WERI-Rb-1 (cell line): Measurements from ENCODE around the gene LCN6.
"Not testable (repeated sequence)": the region's sequence is repeated elsewhere in the genome, so short reads cannot be mapped to it uniquely, and the experiment has no call there.

Experiments
- DNase-seq: peaks from one replicate; pipeline ENCODE4 v3.0.0-alpha.2; 2020
- H3K27ac ChIP-seq: fragments of 250-450 bp; sonication (Bioruptor Pico); 2 replicates; pipeline ENCODE4 v1.5.1; 2020; ENCODE audit warnings: mild to moderate bottlenecking, moderate library complexity
- H3K27me3 ChIP-seq: fragments of 250-450 bp; sonication (Bioruptor Pico); 2 replicates; pipeline ENCODE4 v1.5.1; 2021; ENCODE audit warnings: mild to moderate bottlenecking, low read depth, moderate library complexity; ENCODE audit not compliant: insufficient read depth, severe bottlenecking
- H3K36me3 ChIP-seq: fragments of 250-450 bp; sonication (Bioruptor Pico); 2 replicates; pipeline ENCODE4 v1.5.1; 2020; ENCODE audit warnings: mild to moderate bottlenecking, moderate library complexity
- H3K4me3 ChIP-seq: 2 replicates; pipeline ENCODE4 v1.5.1; 2011; ENCODE audit warnings: low read depth, mild to moderate bottlenecking, control low read depth, low read length
- H3K9me3 ChIP-seq: fragments of 250-450 bp; sonication (Bioruptor Pico); 2 replicates; pipeline ENCODE4 v1.5.1; 2021; ENCODE audit warnings: mild to moderate bottlenecking, moderate library complexity; ENCODE audit not compliant: severe bottlenecking
- TF ChIP-seq, protein P1 (sequence below): IDR thresholded peaks from 2 replicates; pipeline ENCODE4 v1.5.1; 2011; ENCODE audit warnings: low read depth, mild to moderate bottlenecking, control low read depth, inconsistent platforms, low read length

Gene LCN6

DNA sequence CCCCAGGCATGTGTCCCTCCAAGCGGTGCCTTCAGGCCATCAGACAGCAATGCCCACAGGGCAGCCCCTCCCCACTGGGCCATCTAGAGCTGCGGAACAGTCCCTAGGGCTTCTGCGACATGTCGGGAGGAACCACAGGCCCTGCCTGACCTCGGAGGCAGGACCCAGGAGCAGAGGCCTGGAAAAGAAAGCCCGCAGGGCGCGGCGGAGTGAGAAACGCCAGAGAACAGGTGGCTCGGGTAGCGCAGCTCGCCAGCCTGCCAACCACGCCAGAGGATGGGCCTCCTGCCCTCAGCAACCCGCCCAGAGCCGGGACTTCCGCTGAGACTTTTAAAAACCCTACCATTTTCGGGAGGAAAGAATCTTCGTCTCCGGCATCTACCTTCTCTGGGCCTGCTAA lies 9.0 kb upstream of the LCN6 start:
- no peaks in the 10 kb centered on the region for H3K27me3 ChIP-seq
- no peak overlapping the region for H3K27ac ChIP-seq
- H3K4me3 ChIP-seq = no peak overlapping the region
- H3K9me3 ChIP-seq = peaks cover 5% of the 10 kb centered on the region
- TF ChIP-seq, protein P1, sequence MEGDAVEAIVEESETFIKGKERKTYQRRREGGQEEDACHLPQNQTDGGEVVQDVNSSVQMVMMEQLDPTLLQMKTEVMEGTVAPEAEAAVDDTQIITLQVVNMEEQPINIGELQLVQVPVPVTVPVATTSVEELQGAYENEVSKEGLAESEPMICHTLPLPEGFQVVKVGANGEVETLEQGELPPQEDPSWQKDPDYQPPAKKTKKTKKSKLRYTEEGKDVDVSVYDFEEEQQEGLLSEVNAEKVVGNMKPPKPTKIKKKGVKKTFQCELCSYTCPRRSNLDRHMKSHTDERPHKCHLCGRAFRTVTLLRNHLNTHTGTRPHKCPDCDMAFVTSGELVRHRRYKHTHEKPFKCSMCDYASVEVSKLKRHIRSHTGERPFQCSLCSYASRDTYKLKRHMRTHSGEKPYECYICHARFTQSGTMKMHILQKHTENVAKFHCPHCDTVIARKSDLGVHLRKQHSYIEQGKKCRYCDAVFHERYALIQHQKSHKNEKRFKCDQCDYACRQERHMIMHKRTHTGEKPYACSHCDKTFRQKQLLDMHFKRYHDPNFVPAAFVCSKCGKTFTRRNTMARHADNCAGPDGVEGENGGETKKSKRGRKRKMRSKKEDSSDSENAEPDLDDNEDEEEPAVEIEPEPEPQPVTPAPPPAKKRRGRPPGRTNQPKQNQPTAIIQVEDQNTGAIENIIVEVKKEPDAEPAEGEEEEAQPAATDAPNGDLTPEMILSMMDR = no peak
- H3K36me3 ChIP-seq = no peaks in the 10 kb centered on the region
- DNase-seq = no peak

DNA sequence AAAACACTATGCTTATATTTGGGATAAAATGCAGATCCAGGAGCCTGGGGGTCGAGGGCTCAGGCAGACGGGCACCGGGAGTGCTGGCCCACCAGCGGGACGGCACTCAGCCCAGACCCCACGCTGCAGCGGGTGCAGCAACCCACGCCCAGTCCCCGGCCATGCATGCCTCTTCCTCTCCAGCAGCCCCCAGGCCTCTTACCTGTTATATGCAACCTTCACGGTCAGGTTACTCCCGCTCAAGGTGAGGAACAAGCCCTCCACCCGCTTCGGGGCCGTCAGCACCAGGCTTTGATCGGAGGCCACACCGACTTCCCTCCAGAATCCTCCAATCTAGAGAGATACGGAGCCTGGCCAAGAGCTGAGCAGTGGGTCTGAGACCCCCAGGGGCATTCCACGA lies 8.5 kb upstream of the LCN6 start:
- TF ChIP-seq, protein P1 = no peak
- H3K27me3 ChIP-seq = no peaks in the 10 kb centered on the region
- DNase-seq = no peak
- no peak overlapping the region for H3K4me3 ChIP-seq
- H3K27ac ChIP-seq = no peak overlapping the region
- H3K9me3 ChIP-seq = peaks cover 5% of the 10 kb centered on the region
- no peaks in the 10 kb centered on the region for H3K36me3 ChIP-seq

DNA sequence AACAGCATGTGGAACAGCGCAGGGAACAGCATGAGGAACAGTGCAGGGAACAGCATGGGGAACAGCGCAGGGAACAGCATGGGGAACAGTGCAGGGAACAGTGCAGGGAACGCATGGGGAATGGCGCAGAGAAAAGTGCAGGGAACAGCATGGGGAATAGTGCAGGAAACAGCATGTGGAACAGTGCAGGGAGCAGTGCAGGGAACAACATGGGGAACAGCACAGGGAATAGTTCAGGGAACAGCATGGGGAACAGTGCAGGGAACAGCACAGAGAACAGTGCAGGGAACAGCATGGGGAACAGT lies 7.8 kb upstream of the LCN6 start:
- no peaks in the 10 kb centered on the region for H3K27me3 ChIP-seq
- TF ChIP-seq, protein P1 = no peak
- DNase-seq = no peak
- H3K36me3 ChIP-seq = no peaks in the 10 kb centered on the region
- peaks cover 5% of the 10 kb centered on the region for H3K9me3 ChIP-seq
- H3K4me3 ChIP-seq = no peak overlapping the region
- H3K27ac ChIP-seq = no peak overlapping the region

DNA sequence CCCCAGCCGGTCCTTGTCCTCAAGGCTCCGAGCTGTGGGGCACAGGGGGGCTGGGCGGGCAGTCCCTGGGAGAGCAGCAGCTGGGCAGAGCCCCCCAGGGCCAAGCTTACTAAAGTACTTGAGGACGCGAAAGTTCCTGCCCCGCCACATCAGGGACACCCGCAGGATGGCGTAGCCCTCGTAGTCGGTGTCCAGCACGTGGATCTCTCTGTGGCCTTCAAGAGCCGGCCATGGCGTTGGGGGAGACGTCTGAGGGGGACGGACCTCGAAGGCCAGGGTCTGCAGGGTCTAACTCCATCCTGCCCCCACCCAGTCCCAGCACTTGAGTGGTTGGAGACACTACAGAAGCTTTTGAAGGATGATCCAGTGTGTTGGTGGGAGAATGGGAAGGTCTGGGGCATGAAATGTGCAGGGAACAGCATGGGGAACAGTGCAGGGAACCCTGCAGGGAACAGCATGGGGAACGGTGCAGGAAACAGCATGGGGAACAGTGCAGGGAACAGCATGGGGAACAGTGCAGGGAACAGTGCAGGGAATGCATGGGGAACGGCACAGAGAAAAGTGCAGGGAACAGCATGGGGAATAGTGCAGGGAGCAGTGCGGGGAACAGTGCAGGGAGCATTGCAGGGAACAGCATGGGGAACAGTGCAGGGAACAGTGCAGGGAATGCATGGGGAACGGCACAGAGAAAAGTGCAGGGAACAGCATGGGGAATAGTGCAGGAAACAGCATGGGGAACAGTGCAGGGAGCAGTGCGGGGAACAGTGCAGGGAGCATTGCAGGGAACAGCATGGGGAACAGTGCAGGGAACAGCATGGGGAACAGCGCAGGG lies 7.2 kb upstream of the LCN6 start:
- H3K4me3 ChIP-seq, H3K36me3 ChIP-seq, DNase-seq, H3K27ac ChIP-seq, H3K9me3 ChIP-seq, H3K27me3 ChIP-seq: not testable (repeated sequence)

DNA sequence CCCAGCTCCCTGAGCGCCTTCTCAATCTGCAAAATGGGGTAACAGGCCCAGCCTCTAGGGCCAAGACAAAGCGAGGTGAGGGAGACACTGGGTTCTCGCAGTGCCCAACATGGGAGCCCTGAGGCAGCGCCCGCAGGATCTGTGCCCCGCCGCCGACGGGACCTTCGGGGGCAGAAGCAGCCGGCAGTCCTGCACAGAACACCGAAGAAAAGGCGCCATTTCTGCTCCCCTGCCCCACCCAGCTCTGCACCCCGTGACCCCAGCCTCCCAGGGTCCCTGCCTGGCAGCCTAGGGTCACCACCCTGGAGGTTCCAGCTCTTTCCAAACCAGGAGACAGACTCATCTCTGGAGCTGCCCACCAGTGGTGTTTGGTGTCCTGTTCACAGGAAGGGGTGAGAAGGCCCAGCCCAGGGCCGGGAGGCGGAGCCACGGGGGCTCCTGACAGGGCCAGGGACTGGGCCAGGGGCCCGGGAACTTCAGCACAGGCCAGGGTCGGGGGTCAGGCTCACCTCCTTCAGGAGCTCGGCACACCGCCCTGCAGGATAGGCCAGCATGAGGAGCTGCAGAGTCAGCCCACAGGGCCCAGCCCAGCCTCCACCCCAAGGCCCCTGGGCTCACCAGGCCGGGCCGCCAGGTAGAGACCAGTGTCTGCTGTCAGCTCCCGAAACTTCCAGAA lies 6.4 kb upstream of the LCN6 start:
- no peak for DNase-seq
- no peak overlapping the region for H3K27ac ChIP-seq

DNA sequence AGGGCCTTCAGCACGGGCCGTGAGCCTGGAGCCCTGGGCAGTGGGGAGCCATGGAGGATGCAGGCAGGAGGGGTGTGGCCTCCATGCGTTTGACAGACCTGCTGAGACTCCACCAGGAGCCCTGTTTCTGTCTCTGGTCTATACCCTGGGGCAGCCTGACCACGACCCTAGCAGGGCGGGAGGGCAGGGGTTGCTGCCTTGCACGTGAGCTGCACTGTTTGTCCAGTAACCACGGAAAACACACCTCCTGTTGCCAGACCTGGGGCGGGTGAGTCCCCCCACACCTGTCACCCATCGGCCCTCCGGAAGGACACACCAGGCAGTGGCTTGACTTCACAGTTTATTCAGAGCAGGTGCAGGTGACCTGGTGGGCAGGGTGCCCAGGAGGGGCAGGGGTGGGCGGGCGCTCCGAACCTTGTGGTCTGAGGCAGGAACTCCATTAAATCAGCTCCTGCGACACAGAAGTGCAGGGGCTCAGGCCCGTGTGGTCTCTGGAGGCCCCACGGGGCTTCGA lies 5.8 kb upstream of the LCN6 start:
- TF ChIP-seq, protein P1 = no peak
- no peak overlapping the region for H3K4me3 ChIP-seq
- H3K9me3 ChIP-seq = peaks cover 5% of the 10 kb centered on the region
- no peaks in the 10 kb centered on the region for H3K36me3 ChIP-seq
- DNase-seq = no peak
- no peak overlapping the region for H3K27ac ChIP-seq
- H3K27me3 ChIP-seq = no peaks in the 10 kb centered on the region

More for the DNA sequence above, 6.4 kb upstream of the LCN6 start:
- TF ChIP-seq, protein P1 = no peak
- H3K9me3 ChIP-seq = peaks cover 5% of the 10 kb centered on the region
- no peaks in the 10 kb centered on the region for H3K27me3 ChIP-seq
- no peak overlapping the region for H3K4me3 ChIP-seq
- no peaks in the 10 kb centered on the region for H3K36me3 ChIP-seq
